GM21786 (cell line): ENCODE measurements around the gene PEAR1.

Experiments
- ATAC-seq: cut with Tn5 transposase; IDR thresholded peaks from one replicate; pipeline ENCODE4 v1.9.1; 2021; ENCODE audit not compliant: unreplicated experiment

PEAR1 gene

GRCh38 chr1:156899956-156900718 is 6.6 kb downstream of the PEAR1 start:
- no peak for ATAC-seq

GRCh38 chr1:156900896-156901589 is 7.5 kb downstream of the PEAR1 start:
- ATAC-seq, result no peak

- no peak for ATAC-seq
Measured at GRCh38 chr1:156901590-156901900, 8.0 kb downstream of the PEAR1 start.

GRCh38 chr1:156901966-156902915 is 8.7 kb downstream of the PEAR1 start:
- no peak for ATAC-seq

GRCh38 chr1:156903328-156904091 is 10.0 kb downstream of the PEAR1 start:
- ATAC-seq, result no peak

GRCh38 chr1:156904187-156904959 is 10.9 kb downstream of the PEAR1 start:
- no peak for ATAC-seq

GRCh38 chr1:156905176-156905575 is 11.7 kb downstream of the PEAR1 start:
- ATAC-seq, result no peak

GRCh38 chr1:156905651-156906050 is 12.1 kb downstream of the PEAR1 start:
- ATAC-seq, result no peak

- no peak for ATAC-seq
Measured at GRCh38 chr1:156906206-156906906, 12.8 kb downstream of the PEAR1 start.

GRCh38 chr1:156908541-156908940 is 15.0 kb downstream of the PEAR1 start:
- no peak for ATAC-seq

GRCh38 chr1:156908955-156909354 is 15.4 kb downstream of the PEAR1 start:
- ATAC-seq, result no peak

GRCh38 chr1:156909671-156910070 is 16.2 kb downstream of the PEAR1 start:
- ATAC-seq, result no peak

GRCh38 chr1:156910309-156910782 is 16.8 kb downstream of the PEAR1 start:
- no peak for ATAC-seq

GRCh38 chr1:156911577-156912298 is 18.2 kb downstream of the PEAR1 start:
- ATAC-seq, result no peak

- no peak for ATAC-seq
Measured at GRCh38 chr1:156912310-156912709, 18.8 kb downstream of the PEAR1 start.

GRCh38 chr1:156912861-156913808 is 19.6 kb downstream of the PEAR1 start:
- ATAC-seq, result no peak

- no peak for ATAC-seq
Measured at GRCh38 chr1:156913809-156914387, 20.4 kb downstream of the PEAR1 start.
